GM18519 (cell line): Measurements from ENCODE around the gene FRMD4B.

Experiments used
- ATAC-seq: cut with Tn5 transposase; IDR thresholded peaks from one replicate; pipeline ENCODE4 v1.9.1; 2021; ENCODE audit warnings: mild to moderate bottlenecking, moderate library complexity; ENCODE audit not compliant: unreplicated experiment, low FRiP score

The FRMD4B gene

GRCh38 chr3:69142797-69143454, 243.0 kb downstream of the FRMD4B start:
- no peak for ATAC-seq

GRCh38 chr3:69142090-69142489, 243.8 kb downstream of the FRMD4B start:
- no peak for ATAC-seq

- ATAC-seq, result no peak
Measured at GRCh38 chr3:69141313-69141712, 244.6 kb downstream of the FRMD4B start.

GRCh38 chr3:69137412-69137811, 248.5 kb downstream of the FRMD4B start:
- no peak for ATAC-seq

GRCh38 chr3:69137005-69137404, 248.9 kb downstream of the FRMD4B start:
- no peak for ATAC-seq

- ATAC-seq, result peak; percentile 99
Measured at GRCh38 chr3:69130689-69131088, 255.2 kb downstream of the FRMD4B start.

GRCh38 chr3:69129531-69129930, 256.4 kb downstream of the FRMD4B start:
- no peak for ATAC-seq

- ATAC-seq, result no peak
Measured at GRCh38 chr3:69128509-69128908, 257.4 kb downstream of the FRMD4B start.

GRCh38 chr3:69126999-69127398, 258.9 kb downstream of the FRMD4B start:
- no peak for ATAC-seq

GRCh38 chr3:69126216-69126615, 259.7 kb downstream of the FRMD4B start:
- no peak for ATAC-seq

- ATAC-seq, result no peak
Measured at GRCh38 chr3:69122403-69122802, 263.5 kb downstream of the FRMD4B start, which contains the start of gene LMOD3. Gene LMOD3 (minus strand): TSS chr3:69122595. CDS start chr3:69122386, 209 bp downstream.

- ATAC-seq, result no peak
Measured at GRCh38 chr3:69121950-69122349, 263.9 kb downstream of the FRMD4B start.

GRCh38 chr3:69121513-69121912, 264.4 kb downstream of the FRMD4B start:
- ATAC-seq, result no peak

GRCh38 chr3:69120879-69121464, 264.9 kb downstream of the FRMD4B start:
- peak; percentile 83 for ATAC-seq
